Stimulated activated naive B cell treated with anti-CD40 and anti-IgM and Interleukin-4, amounts not matched to agents 10 μg/mL and 1 μg/mL and 100 μg/mL, for 72 hours (primary cell): Measurements from ENCODE around the gene CD151.

Experiments used
- ATAC-seq, 2 donors: fragments of 150-1000 bp; cut with Tn5 transposase; replicated peaks; 2 replicates each; pipeline ENCODE4 v1.10.0; 2021; ENCODE audit warnings: moderate library complexity in 1 of 2
- DNase-seq: peaks from one replicate; pipeline ENCODE4 v3.0.0; 2021
- H3K27ac Mint-ChIP-seq: one replicate; pipeline ENCODE4 v1.8.0; 2022; ENCODE audit warnings: mild to moderate bottlenecking, mixed read lengths
- H3K27me3 Mint-ChIP-seq, 2 donors: one replicate each; pipeline ENCODE4 v1.8.0; 2022; ENCODE audit warnings: mixed read lengths in 2 of 2
- H3K36me3 Mint-ChIP-seq, 2 donors: one replicate each; pipeline ENCODE4 v1.8.0; 2022; ENCODE audit warnings: mixed read lengths in 2 of 2, mild to moderate bottlenecking in 1 of 2
- H3K4me1 Mint-ChIP-seq, 2 donors: one replicate each; pipeline ENCODE4 v1.8.0; 2022; ENCODE audit warnings: mixed read lengths in 2 of 2, mild to moderate bottlenecking in 1 of 2
- H3K4me3 Mint-ChIP-seq, 2 donors: one replicate each; pipeline ENCODE4 v1.8.0; 2022; ENCODE audit warnings: mild to moderate bottlenecking in 2 of 2, mixed read lengths in 2 of 2, moderate library complexity in 1 of 2
- H3K9me3 Mint-ChIP-seq, 2 donors: one replicate each; pipeline ENCODE4 v1.8.0; 2022; ENCODE audit warnings: mixed read lengths in 2 of 2, mild to moderate bottlenecking in 1 of 2

CD151 gene

DNA sequence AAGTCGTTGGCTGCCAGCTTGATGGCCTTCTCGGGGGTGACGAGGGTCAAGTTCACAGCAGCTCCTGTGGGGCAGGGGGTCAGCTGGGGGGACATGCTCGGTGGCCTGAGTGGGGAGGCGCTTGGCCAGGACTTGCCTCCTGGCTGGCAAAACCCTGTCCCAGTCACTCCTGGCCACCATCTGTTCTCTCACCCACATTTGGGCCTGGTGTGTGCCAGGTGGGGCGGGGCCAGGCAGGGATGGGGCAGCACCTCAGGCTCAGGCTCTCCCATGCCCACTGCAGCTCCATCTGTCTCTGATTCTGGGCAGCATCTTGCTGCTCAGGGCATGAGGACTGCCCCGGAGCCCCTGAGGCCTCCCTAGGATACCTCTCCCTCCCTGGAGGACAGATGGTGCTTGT, 39.2 kb upstream of the CD151 start:
- Mint-ChIP-seq H3K9me3 (no peaks in the 10 kb centered on the region), H3K27me3 (peaks cover 3 to 10% of the 10 kb centered on the region in 2 donors), H3K36me3 (peaks cover 24 to 32% of the 10 kb centered on the region in 2 donors), H3K4me3 (peak overlapping the region in 1 of 2 donors; percentile 41), H3K4me1 (peaks cover 8 to 31% of the 10 kb centered on the region in 2 donors), H3K27ac (no peak overlapping the region)
- no peak for ATAC-seq
- DNase-seq: no peak

DNA sequence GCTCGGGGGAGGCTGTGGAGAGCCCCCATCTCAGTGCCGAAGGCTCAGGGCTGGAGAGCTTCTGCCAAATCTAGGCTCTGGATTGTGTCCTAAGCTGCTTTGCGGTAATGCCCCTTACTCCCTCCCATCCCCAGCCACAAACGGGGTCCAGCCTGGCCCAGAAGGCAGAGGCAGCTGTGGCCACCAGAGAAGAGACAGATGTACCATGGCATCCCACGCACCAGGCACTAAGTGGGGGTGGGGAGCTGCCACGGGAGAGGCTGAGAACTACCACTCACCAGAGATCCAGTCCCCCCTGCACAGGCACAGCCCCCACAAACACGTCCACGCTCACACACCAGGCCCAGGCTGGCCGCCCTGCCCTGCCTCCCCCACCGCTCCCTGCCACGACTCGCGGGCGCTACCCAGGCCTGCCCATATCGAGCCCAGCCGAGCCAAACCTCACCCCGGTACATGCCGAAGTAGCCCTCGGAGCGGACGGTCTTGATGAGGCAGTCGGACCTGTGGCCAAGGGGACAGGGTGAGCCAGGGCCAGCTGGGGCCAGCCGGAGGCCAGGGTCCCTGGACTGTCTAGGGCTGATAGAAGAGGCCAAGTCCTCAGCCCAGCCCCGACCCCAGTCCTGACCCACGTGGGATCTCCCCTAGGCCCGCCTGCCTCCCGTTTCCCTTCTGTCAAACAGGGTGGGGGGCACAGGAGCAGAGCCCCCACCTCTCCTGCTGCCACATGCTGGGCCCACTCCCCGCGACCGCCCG, 38.6 kb upstream of the CD151 start:
- Mint-ChIP-seq H3K27me3 (peaks cover 0 to 4% of the 10 kb centered on the region in 2 donors), H3K9me3 (no peaks in the 10 kb centered on the region), H3K27ac (no peak overlapping the region), H3K4me1 (peaks cover 6 to 30% of the 10 kb centered on the region in 2 donors), H3K4me3 (peak overlapping the region; percentile 25 to 37), H3K36me3 (peaks cover 24 to 32% of the 10 kb centered on the region in 2 donors)
- ATAC-seq (no peak), DNase-seq (no peak)

DNA sequence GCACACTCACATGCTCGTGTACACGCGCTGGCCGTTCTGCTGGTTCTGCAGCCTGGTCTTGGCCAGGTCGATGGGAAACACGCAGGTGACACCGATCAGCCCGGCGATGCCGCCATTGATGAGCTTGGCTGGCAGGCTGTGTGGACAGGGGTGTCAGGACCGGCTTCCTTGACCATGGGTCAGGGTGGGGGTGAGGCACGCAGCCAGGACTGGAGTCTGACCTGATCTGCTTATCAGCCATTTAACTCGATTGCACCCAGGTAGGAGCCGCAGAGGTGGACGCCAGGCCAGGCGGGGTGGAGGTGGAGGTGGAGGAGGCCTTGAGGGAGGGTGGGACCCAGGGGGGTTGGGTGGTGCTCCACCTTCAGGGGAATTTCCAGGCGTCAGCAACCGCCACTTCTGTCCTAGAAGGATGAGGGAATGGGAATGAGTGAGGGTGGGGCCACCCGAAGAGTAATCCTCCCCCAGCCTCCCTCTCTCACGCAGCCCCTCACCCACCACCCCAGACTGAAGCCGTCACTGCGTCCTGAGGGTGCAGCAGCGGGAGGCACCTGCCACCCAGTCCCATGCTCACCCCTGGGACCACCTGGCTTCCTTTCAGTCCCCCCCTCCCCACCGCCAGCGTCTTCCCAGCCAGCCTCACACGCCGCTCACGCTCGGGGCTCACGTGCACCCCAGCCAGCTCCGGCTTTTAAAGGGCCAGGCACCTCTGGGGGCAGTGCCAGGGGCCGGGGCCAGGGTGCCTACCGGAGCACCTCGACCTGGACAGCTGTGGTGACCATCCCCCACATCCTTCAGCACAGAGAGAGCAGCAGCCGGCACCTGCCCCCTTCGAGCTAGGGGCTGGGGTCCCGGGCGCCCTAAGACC, 37.8 kb upstream of the CD151 start:
- no peaks in the 10 kb centered on the region for H3K9me3 Mint-ChIP-seq

DNA sequence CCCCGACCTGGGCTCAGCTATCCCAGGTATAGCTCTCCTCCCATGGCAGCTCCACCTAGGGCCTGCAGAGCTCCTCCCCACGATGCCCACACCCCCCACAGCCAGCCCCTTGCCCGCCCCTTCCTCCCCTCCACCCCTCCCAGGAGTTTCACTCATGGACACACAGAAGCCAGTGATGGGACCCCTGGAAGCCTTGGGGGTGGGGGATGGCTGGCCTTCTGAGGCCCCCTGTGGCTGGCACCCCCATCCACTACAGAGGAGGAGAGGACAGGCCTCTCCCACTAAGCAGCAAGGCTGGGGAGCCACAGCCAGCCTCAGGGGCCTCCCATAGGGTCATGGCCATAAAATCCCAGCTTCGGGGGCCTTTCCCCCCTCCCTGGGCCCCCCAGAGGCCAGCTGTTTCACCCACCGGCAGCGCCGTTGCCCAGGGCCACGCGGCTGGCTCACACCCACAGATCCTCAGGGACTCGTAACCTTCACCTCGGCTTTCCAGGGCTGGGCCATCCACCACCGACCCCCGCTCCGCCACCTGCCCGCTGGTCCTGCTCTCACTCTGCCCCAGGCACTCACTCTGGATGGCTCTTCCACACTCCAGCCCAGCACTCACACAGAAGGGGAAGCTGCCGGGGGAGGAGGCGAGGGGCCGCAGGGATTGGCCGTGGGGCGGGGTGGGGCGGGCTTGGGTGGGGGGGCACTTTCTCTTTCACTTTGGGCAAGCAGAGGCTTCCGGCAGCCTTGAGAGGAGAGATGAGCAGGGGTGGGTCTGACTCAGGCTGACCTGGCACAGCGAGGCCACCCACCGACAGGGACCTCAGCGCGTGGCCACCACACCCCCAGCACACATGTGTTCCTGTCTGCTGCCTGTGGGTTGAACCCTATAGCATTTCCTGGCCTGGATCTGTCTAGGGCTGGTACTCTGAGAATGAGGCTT, 36.9 kb upstream of the CD151 start:
- H3K27me3 Mint-ChIP-seq: no peaks in the 10 kb centered on the region
- H3K27ac Mint-ChIP-seq: peak overlapping the region; percentile 84
- ATAC-seq: peak; percentile 53 to 56
- peaks cover 6 to 21% of the 10 kb centered on the region in 2 donors for H3K4me1 Mint-ChIP-seq
- peak overlapping the region; percentile 88 to 89 for H3K4me3 Mint-ChIP-seq
- peaks cover 19 to 34% of the 10 kb centered on the region in 2 donors for H3K36me3 Mint-ChIP-seq
- DNase-seq: peak; percentile 61
- no peaks in the 10 kb centered on the region for H3K9me3 Mint-ChIP-seq

More for the DNA sequence above, 37.8 kb upstream of the CD151 start:
- DNase-seq: no peak
- Mint-ChIP-seq H3K4me1 (peaks cover 6 to 26% of the 10 kb centered on the region in 2 donors), H3K27me3 (no peaks in the 10 kb centered on the region), H3K36me3 (peaks cover 24 to 34% of the 10 kb centered on the region in 2 donors), H3K27ac (peak overlapping the region; percentile 20), H3K4me3 (peak overlapping the region; percentile 88 to 89)
- no peak for ATAC-seq

DNA sequence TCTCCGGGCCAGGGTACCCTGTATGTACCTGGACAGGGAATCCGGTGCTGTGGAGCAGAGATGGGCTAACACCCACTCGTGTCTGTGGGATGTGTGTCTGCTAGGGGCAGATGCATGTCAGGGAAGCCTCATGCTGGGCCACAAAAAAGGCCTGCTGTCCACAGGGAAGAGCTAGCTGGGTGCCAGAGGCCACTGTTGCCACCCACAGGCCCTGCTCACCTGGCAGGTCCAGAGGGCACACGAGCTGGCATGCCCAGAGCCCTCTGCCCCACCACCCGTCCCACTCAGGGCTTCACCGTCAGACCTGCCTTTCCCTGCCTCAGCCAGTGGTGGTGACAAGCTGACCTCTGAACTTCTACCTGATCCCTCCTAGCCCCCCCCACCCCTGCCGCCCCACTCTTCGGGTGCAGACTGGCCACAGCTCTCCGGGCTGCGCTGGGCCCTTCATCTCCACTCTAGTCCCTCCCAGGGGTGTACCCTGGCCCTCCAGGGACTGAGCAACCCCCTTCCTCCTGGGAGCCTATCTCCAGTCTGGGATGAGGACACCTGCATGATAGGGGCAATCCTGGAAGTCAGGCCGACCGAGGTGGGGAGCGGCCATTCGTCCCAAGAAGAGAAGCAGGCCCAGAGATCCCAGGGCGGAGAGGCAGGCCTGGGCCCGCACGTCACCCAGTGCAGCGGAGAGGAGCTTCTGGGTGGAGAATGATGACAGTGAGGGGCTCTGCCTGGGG, 36.0 kb upstream of the CD151 start:
- no peak for DNase-seq
- peak overlapping the region; percentile 88 to 89 for H3K4me3 Mint-ChIP-seq
- peak overlapping the region; percentile 93 for H3K27ac Mint-ChIP-seq
- peaks cover 15 to 35% of the 10 kb centered on the region in 2 donors for H3K36me3 Mint-ChIP-seq
- no peaks in the 10 kb centered on the region for H3K27me3 Mint-ChIP-seq
- no peak for ATAC-seq
- H3K4me1 Mint-ChIP-seq: peaks cover 8 to 26% of the 10 kb centered on the region in 2 donors
- H3K9me3 Mint-ChIP-seq: no peaks in the 10 kb centered on the region

DNA sequence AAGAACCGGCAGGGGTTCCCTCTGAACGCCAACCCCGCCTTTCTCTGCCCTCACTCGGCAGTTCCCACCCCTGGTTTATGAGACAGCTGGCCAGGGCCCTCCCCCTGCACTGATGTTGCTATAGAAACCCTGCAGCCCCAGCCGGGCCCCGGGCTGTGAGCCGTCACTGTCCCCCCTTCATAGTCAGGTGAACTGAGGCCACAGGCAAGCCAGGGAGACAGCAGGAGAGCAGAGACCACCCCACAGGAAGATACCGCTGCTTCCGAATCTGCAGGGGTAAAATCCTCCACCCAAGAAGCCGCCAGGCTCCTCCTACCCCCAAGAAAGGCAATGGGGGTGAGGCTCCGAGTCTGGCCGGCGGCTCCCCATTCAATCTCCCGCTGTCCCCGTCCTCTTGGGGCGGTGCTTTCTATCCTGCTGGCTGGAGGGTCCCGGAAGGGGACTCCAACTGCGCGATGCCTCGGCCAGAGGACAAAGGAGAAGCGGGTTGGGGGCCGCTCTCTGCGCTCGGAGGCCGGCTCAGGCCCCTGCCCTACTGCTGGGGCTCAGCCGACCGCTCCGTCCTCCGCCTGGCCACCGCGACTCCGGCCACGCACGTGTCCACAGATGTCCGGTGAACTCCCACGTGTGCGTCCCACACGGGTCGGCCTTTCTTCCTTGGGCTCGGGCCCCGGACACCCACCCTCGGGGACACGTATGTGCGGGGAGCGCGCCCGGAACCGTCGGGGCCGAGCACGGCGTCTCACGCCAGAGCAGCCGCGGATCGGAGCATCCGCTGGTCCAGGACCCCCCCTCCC, 35.3 kb upstream of the CD151 start:
- no peaks in the 10 kb centered on the region for H3K27me3 Mint-ChIP-seq

DNA sequence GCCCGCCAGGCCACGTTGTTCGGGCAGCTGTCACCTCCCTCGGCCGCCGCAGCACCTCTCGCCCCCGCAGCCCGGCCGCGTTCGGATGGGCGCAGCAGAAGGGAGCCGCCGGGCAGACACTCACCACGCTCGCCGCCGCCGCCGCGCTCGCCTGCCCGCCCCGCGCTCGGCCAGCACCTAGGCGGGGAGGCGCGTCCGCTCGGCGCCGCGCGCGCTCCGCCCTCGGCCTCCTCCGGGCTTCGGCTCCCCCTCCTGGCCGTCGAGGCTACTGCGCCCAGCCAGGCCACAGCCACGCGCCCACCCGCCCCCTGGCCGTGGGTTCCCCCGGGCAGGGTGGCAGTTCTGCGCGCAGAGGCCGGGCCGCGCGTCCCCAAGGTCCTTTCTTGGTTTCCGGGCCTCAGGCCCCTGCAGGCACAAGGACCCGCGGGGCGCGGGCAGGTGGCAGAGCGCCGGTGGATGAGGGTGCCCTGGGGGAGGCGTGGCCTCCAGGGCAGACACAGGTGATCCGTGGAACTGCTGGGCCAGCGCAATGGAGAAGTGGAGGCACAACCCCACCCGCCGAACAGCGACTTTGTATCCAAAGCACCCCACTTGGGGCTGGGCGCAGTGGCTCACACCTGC, 34.5 kb upstream of the CD151 start, which contains the start of gene SLC25A22:
TSS of gene SLC25A22 (minus strand) at position 189 of the 621 bp plus-strand sequence. CDS start 3,275 bp downstream, outside the sequence.
- Mint-ChIP-seq H3K9me3 (no peaks in the 10 kb centered on the region), H3K4me1 (peaks cover 8 to 26% of the 10 kb centered on the region in 2 donors), H3K4me3 (peak within 1 kb of the TSS; percentile 88 to 89), H3K27me3 (no peaks in the 10 kb centered on the region), H3K36me3 (peaks cover 8 to 28% of the 10 kb centered on the region in 2 donors), H3K27ac (peak within 1 kb of the TSS; percentile 93)
- ATAC-seq: peak; percentile 66 to 72
- peak; percentile 84 for DNase-seq

More for the DNA sequence above, 35.3 kb upstream of the CD151 start:
- DNase-seq (peak; percentile 75), ATAC-seq (peak; percentile 65 to 73)
- peaks cover 11 to 34% of the 10 kb centered on the region in 2 donors for H3K36me3 Mint-ChIP-seq
- H3K27ac Mint-ChIP-seq: peak overlapping the region; percentile 93
- peak overlapping the region; percentile 88 to 89 for H3K4me3 Mint-ChIP-seq
- H3K9me3 Mint-ChIP-seq: no peaks in the 10 kb centered on the region
- peaks cover 8 to 26% of the 10 kb centered on the region in 2 donors for H3K4me1 Mint-ChIP-seq

DNA sequence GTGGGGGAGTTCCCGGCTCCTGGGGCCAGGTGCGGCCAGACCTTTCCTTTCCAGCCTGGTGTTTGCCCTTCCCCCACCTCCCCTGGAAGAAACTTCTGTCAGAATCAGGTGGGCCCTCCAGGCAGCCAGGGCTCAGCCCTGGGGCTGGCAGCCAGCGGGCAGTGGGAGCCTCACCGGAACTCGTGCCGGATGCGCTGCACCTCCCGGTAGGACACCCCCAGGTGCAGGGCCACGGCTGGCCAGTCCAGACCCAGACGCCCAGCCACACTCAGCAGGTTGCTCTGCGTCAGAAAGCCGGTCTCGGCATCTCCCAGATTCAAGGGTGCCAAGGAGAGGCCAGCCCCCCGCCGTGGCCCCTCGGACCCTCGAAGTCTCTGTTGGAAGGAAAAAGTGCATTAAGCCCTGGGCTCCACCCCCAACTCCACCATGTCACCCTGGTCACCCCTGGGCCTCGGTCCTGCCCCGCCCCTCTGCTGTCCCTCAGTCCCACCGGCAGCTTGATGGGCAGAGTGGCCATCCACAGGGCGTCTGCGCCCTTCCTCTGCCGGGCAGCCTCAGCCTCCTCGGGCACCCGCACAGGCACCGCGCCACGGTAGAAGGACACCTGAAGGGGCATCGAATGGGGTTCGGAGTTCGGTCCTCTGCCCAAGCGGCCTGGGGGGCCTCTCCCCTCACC, 33.0 kb upstream of the CD151 start:
- Mint-ChIP-seq H3K9me3 (no peaks in the 10 kb centered on the region), H3K4me3 (no peak overlapping the region), H3K4me1 (peaks cover 13 to 38% of the 10 kb centered on the region in 2 donors), H3K27me3 (no peaks in the 10 kb centered on the region), H3K27ac (no peak overlapping the region), H3K36me3 (peaks cover 4 to 19% of the 10 kb centered on the region in 2 donors)
- DNase-seq (no peak), ATAC-seq (no peak)

DNA sequence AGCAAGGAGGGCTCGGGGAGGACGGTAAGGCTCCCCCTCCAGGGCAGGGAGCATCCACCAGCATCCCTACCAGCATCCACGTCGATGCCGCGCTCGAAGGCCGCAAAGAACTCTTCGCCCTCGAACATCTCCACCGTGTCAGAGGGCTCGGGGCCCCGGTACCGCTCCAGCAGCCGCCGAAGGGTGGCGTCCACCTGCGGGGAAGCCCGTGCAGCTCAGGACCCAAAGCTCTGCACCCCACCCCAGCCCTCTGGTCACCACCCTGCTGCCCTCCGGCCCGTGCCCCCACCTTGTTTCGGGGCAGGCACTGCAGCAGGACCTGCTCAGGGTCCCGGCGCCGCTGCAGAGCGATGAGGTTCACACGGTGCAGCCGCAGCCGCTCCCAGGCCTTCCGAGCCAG, 32.3 kb upstream of the CD151 start:
- ATAC-seq (no peak), DNase-seq (no peak)
- Mint-ChIP-seq H3K36me3 (peaks cover 4 to 19% of the 10 kb centered on the region in 2 donors), H3K4me1 (peaks cover 13 to 35% of the 10 kb centered on the region in 2 donors), H3K27ac (no peak overlapping the region), H3K9me3 (no peaks in the 10 kb centered on the region), H3K4me3 (no peak overlapping the region), H3K27me3 (no peaks in the 10 kb centered on the region)

DNA sequence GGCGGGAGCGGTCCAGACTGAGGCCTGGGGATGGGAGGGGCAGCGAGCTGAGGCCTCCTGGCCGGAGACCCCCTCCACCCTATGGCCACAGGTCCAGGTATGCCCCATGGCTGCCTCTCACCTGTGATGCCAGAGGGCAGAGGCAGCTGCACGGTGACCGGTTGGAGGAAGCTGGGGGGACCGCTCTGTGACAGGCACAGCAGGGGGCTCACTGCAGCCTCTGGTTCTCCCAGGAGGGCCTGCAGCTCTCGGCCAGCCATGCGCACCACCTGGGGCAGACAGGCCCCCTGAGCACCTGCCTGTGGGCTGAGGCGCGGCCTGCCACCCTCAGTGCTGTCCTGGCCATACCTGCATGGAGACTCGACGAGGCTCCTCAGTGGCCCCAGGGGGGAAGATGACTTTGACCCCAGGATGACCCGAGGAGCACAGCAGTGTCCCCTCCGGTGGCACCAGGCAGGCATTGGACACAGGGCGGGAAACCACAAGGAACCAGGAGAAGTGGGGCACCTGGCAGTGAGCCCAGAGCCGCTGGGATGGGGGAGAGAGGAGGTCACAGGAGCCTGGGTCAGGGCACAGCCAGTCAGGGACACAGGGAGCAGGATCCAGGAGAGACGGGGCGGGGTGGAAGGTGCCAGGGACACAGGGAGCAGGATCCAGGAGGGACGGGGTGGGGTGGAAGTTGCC, 31.5 kb upstream of the CD151 start:
- DNase-seq (no peak), ATAC-seq (no peak)
- H3K9me3 Mint-ChIP-seq: no peaks in the 10 kb centered on the region
- H3K36me3 Mint-ChIP-seq: peaks cover 4 to 14% of the 10 kb centered on the region in 2 donors
- peaks cover 13 to 27% of the 10 kb centered on the region in 2 donors for H3K4me1 Mint-ChIP-seq
- H3K27me3 Mint-ChIP-seq: no peaks in the 10 kb centered on the region
- H3K27ac Mint-ChIP-seq: no peak overlapping the region
- H3K4me3 Mint-ChIP-seq: peak overlapping the region; percentile 32 to 38

DNA sequence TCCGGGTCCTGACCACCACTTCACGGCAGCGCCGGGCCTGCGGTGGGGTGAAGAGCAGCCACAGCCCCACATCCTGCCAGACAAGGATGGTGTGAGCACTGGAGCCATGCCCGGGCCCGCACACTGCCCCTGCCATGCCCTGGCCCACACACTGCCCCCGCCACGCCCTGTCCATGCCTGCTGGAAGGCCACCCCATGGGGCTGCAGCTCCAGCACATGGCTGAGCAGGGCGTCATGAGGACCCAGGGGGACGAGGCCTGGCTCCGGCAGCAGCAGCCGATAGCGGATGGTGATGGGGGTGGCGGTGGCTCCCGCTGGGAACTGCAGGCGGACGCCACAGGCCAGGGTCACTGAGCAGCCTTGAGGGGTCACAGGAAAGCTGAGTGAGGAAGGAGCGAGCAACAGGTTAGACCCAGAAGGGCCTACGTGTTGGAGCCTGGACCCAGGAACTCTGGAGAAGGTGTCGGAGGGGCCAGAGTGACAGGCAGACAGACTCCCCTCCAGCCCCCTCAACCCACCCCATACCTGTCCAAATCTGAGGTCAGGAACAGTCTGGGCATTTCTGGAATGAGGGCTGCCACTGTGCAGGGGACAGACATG, 30.6 kb upstream of the CD151 start:
- peaks cover 2 to 14% of the 10 kb centered on the region in 2 donors for H3K36me3 Mint-ChIP-seq
- H3K9me3 Mint-ChIP-seq: no peaks in the 10 kb centered on the region
- peaks cover 11 to 22% of the 10 kb centered on the region in 2 donors for H3K4me1 Mint-ChIP-seq
- H3K27ac Mint-ChIP-seq: no peak overlapping the region
- no peaks in the 10 kb centered on the region for H3K27me3 Mint-ChIP-seq
- ATAC-seq (no peak), DNase-seq (no peak)
- H3K4me3 Mint-ChIP-seq: no peak overlapping the region
